IMR-90 (cell line): ENCODE measurements around the gene CFAP69. TPM values are rescaled to one million over a fixed set of nuclear protein-coding genes. Genes with fewer than 3 reads are reported as not detected.

Experiments
- ATAC-seq: fragments of 200-7000 bp; cut with Tn5 transposase; 2 replicates; pipeline ENCODE4 v1.9.1; 2020; ENCODE audit warnings: low read depth, mild to moderate bottlenecking, moderate library complexity
- BruUV-seq: library from RNA; stranded (reverse); fragments of 400-500 nt; replicated peaks from 2 replicates; lab custom pipeline; 2021; lab: Mats Ljungman, UMichigan
- CTCF ChIA-PET: fragments of 300-600 bp; formaldehyde crosslinking; extraction: SDS; loops from one replicate; lab custom pipeline; 2021; ENCODE audit warnings: antibody characterized with exemption; lab: Yijun Ruan, JAX
- POLR2A ChIA-PET: fragments of 300-600 bp; sonication (Branson Sonifier 250); formaldehyde crosslinking; loops from one replicate; lab custom pipeline; 2022; ENCODE audit warnings: antibody characterized with exemption; ENCODE audit not compliant: unreplicated experiment; lab: Charles Lee
- DNase-seq: peaks from one replicate; pipeline ENCODE4 v3.0.0; 2013
- H2AFZ ChIP-seq: replicated peaks from 2 replicates; pipeline ENCODE3; 2013; ENCODE audit warnings: low read length, mild to moderate bottlenecking; ENCODE audit not compliant: poor library complexity
- H2AK5ac ChIP-seq: 2 replicates; pipeline ENCODE4 v1.6.1; 2013; ENCODE audit warnings: low read depth, low read length, inconsistent platforms
- H2AK9ac ChIP-seq: replicated peaks from 2 replicates; pipeline ENCODE3; 2013; ENCODE audit warnings: mild to moderate bottlenecking, low read depth, low read length, moderate library complexity; ENCODE audit not compliant: poor library complexity
- H2BK120ac ChIP-seq: 2 replicates; pipeline ENCODE4 v1.6.1; 2013; ENCODE audit warnings: low read depth, low read length, inconsistent platforms
- H2BK15ac ChIP-seq: 3 replicates; pipeline ENCODE4 v1.6.1; 2013; ENCODE audit warnings: low read depth, low read length, inconsistent platforms
- H2BK20ac ChIP-seq: 2 replicates; pipeline ENCODE4 v1.6.1; 2013; ENCODE audit warnings: low read depth, mild to moderate bottlenecking, inconsistent platforms, low read length, moderate library complexity
- H2BK5ac ChIP-seq: 2 replicates; pipeline ENCODE4 v1.6.1; 2013; ENCODE audit warnings: mild to moderate bottlenecking, low read depth, low read length, inconsistent platforms; ENCODE audit not compliant: poor library complexity, severe bottlenecking
- H3K14ac ChIP-seq: replicated peaks from 2 replicates; pipeline ENCODE4 v1.6.1; 2013; ENCODE audit warnings: low read depth, low read length, inconsistent platforms
- H3K18ac ChIP-seq: 2 replicates; pipeline ENCODE4 v1.6.1; 2013; ENCODE audit warnings: low read depth, low read length, control low read depth
- H3K23ac ChIP-seq: 2 replicates; pipeline ENCODE4 v1.6.1; 2013; ENCODE audit warnings: low read depth, low read length, inconsistent platforms
- H3K27ac ChIP-seq: 2 replicates; pipeline ENCODE4 v1.5.1; 2013; ENCODE audit warnings: mild to moderate bottlenecking, control low read depth, low read length; ENCODE audit not compliant: insufficient read depth
- H3K27me3 ChIP-seq: 2 replicates; pipeline ENCODE4 v1.6.1; 2013; ENCODE audit warnings: low read length; ENCODE audit not compliant: control insufficient read depth, insufficient read depth
- H3K36me3 ChIP-seq: 2 replicates; pipeline ENCODE4 v1.6.1; 2013; ENCODE audit warnings: low read length, mixed read lengths; ENCODE audit not compliant: control insufficient read depth, insufficient read depth
- H3K4ac ChIP-seq: 2 replicates; pipeline ENCODE4 v1.6.1; 2013; ENCODE audit warnings: low read depth, low read length, inconsistent platforms
- H3K4me1 ChIP-seq: 2 replicates; pipeline ENCODE4 v1.6.1; 2013; ENCODE audit warnings: low read length, mixed read lengths; ENCODE audit not compliant: control insufficient read depth, insufficient read depth
- H3K4me2 ChIP-seq: 2 replicates; pipeline ENCODE4 v1.6.1; 2013; ENCODE audit warnings: low read depth, mild to moderate bottlenecking, control low read depth, low read length, moderate library complexity
- H3K4me3 ChIP-seq: 2 replicates; pipeline ENCODE4 v1.5.1; 2013; ENCODE audit warnings: low read depth, mild to moderate bottlenecking, control low read depth, low read length, moderate library complexity; ENCODE audit not compliant: insufficient read depth
- H3K56ac ChIP-seq: 2 replicates; pipeline ENCODE4 v1.6.1; 2013; ENCODE audit warnings: low read length, inconsistent platforms; ENCODE audit not compliant: insufficient read depth; ENCODE audit errors: extremely low read depth
- H3K79me1 ChIP-seq, 2 experiments: 2 replicates each; pipeline ENCODE4 v1.6.1; 2013; ENCODE audit warnings: low read length in 2 of 2, inconsistent platforms in 1 of 2, low read depth in 1 of 2
- H3K9ac ChIP-seq: 2 replicates; pipeline ENCODE4 v1.6.1; 2013; ENCODE audit warnings: low read depth, low read length, control low read depth
- H3K9me1 ChIP-seq: 2 replicates; pipeline ENCODE4 v1.6.1; 2013; ENCODE audit warnings: low read length, inconsistent platforms; ENCODE audit not compliant: insufficient read depth
- H3K9me3 ChIP-seq: 2 replicates; pipeline ENCODE4 v1.6.1; 2013; ENCODE audit warnings: low read length; ENCODE audit not compliant: control insufficient read depth, insufficient read depth
- H4K20me1 ChIP-seq: 2 replicates; pipeline ENCODE4 v1.6.1; 2013; ENCODE audit warnings: low read length, inconsistent platforms; ENCODE audit not compliant: insufficient read depth
- H4K5ac ChIP-seq: 2 replicates; pipeline ENCODE4 v1.6.1; 2013; ENCODE audit warnings: mild to moderate bottlenecking, low read depth, low read length, control low read depth
- H4K8ac ChIP-seq, 2 experiments: 2 replicates each; pipeline ENCODE4 v1.6.1; 2013; ENCODE audit warnings: low read depth in 2 of 2, low read length in 2 of 2, control low read depth in 1 of 2, inconsistent platforms in 1 of 2
- H4K91ac ChIP-seq: 2 replicates; pipeline ENCODE4 v1.6.1; 2013; ENCODE audit warnings: low read depth, low read length, inconsistent platforms; ENCODE audit not compliant: insufficient read depth
- BHLHE40 ChIP-seq: fragments of 150-350 bp; IDR thresholded peaks from 2 replicates; pipeline ENCODE4 v1.6.1; 2016; ENCODE audit warnings: mild to moderate bottlenecking, low read depth, low read length
- CTCF ChIP-seq: conservative IDR thresholded peaks from 2 replicates; pipeline ENCODE4 v1.5.1; 2012; ENCODE audit warnings: mild to moderate bottlenecking, low read depth, low read length, improper control_type of control experiment
- FOS ChIP-seq: fragments of 150-350 bp; IDR thresholded peaks from 2 replicates; pipeline ENCODE4 v1.6.1; 2016; ENCODE audit warnings: low read depth, low read length
- MAFK ChIP-seq: IDR thresholded peaks from 2 replicates; pipeline ENCODE4 v1.6.1; 2012; ENCODE audit warnings: low read depth, low read length, improper control_type of control experiment
- MAZ ChIP-seq: IDR thresholded peaks from 2 replicates; pipeline ENCODE4 v1.6.1; 2012; ENCODE audit warnings: low read depth, mild to moderate bottlenecking, low read length, improper control_type of control experiment, moderate library complexity, borderline replicate concordance
- MXI1 ChIP-seq: IDR thresholded peaks from 2 replicates; pipeline ENCODE4 v1.6.1; 2012; ENCODE audit warnings: low read depth, mild to moderate bottlenecking, low read length, moderate library complexity, borderline replicate concordance
- RAD21 ChIP-seq: IDR thresholded peaks from 2 replicates; pipeline ENCODE4 v1.6.1; 2012; ENCODE audit warnings: low read length, improper control_type of control experiment
- SMC3 ChIP-seq: fragments of 150-350 bp; IDR thresholded peaks from 2 replicates; pipeline ENCODE4 v1.6.1; 2016; ENCODE audit warnings: low read depth, mild to moderate bottlenecking, antibody characterized with exemption, low read length, moderate library complexity
- whole genome bisulfite sequencing, 2 experiments: methylation state at CpG; one replicate each; pipeline versions ENCODE4 v1.1.5 to v1.1.7; 2013; ENCODE audit warnings: missing lambda C conversion rate in 2 of 2; ENCODE audit not compliant: insufficient read length in 1 of 2; ENCODE audit errors: extremely low coverage in 2 of 2; 5-methylcytosine and 5-hydroxymethylcytosine counted together
- dilution Hi-C: fragments of 300-500 bp; cut with HindIII; formaldehyde crosslinking; loops from one replicate; pipeline ENCODE4 v1.14.3; 2018; ENCODE audit warnings: low sequenced_read_pairs; ENCODE audit not compliant: unreplicated experiment
- in situ Hi-C: fragments of 300-500 bp; cut with MboI; formaldehyde crosslinking; loops from 3 replicates; pipeline ENCODE4 v1.14.3; 2019; ENCODE audit warnings: low sequenced_read_pairs, inconsistent platforms, mixed read lengths
- intact Hi-C: fragments of 100-400 bp; cut with micrococcal nuclease; formaldehyde crosslinking; loops from 2 replicates; pipeline ENCODE4 v1.10.0; 2022
- polyA plus RNA-seq, 3 experiments: library from polyadenylated mRNA; depleted of rRNA; stranded (reverse); fragments of >200 nt; gene quantifications; 2 replicates each; pipeline ENCODE4 v1.2.3, GENCODE V29; 2012; ENCODE audit warnings: low replicate concordance in 1 of 3
- total RNA-seq: library from RNA; depleted of rRNA; stranded (reverse); fragments of >200 nt; gene quantifications from 2 replicates; pipeline ENCODE4 v1.2.3, GENCODE V29; 2012
- TF ChIP-seq, protein P1 (sequence below): fragments of 150-350 bp; IDR thresholded peaks from 2 replicates; pipeline ENCODE4 v1.6.1; 2017; ENCODE audit warnings: mild to moderate bottlenecking, antibody characterized with exemption, low read length, low read depth

The CFAP69 gene
- total and polyA plus RNA-seq, 2 of the 4 experiments (the other 2 are of a cell fraction) = 0.72 to 0.86 TPM

DNA sequence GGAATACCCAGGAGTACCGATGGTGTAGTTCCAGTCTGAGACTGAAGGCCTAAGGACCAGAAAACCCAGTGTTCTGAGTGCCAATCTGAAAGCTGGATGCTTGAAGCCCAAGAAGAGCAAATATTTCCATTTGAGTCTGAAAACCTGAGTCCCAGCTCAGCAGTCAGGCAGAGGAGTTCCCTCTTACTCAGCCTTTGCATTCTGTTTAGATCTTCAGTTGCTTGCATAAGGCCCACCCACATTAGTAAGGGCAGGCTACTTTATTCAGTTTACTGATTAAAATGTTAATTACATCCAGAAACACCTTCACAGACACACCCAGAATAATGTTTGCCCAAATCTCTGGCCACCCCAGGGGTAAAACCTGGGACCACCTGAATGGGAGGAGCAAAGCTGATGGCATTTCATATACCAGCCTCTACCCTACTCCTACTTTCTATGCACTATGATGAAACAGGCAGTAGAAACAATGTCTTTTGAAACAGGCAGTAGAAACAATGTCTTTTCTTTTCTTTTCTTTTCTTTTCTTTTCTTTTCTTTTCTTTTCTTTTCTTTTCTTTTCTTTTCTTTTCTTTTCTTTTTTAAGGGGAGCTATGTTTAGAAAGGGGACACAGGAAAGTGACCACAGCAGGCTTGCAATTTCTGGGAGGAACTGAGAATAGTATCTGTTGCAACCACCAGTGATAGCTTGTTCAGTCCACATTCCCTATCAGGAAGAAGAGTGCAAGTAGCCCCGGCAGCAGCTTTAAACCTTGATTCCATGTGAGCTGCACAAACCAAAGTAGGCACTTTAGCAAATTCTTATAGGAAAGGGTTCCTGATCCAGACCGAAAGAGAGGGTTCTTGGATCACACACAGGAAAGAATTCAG is 45.5 kb downstream of the CFAP69 start (continued):
- no peak for TF ChIP-seq RAD21

- Histone ChIP-seq H3K18ac (no peak overlapping the region), H2AK9ac (no peak overlapping the region), H3K36me3 (no peaks in the 10 kb centered on the region), H2BK120ac (no peak overlapping the region), H3K4ac (no peak overlapping the region), H3K27me3 (no peaks in the 10 kb centered on the region), H3K9ac (no peak overlapping the region), H4K91ac (no peak overlapping the region), H2AFZ (no peak overlapping the region), H2BK5ac (no peak overlapping the region), H2BK20ac (no peak overlapping the region), H3K9me3 (no peaks in the 10 kb centered on the region), H3K27ac (no peak overlapping the region), H3K23ac (no peak overlapping the region), H3K4me2 (no peak overlapping the region), H3K4me3 (no peak overlapping the region), H3K79me1 (no peaks in the 10 kb centered on the region), H3K9me1 (no peaks in the 10 kb centered on the region), H3K56ac (no peak overlapping the region), H3K14ac (no peak overlapping the region), H3K4me1 (no peaks in the 10 kb centered on the region), H4K5ac (no peak overlapping the region), H2BK15ac (no peak overlapping the region), H2AK5ac (no peak overlapping the region), H4K20me1 (no peaks in the 10 kb centered on the region), H4K8ac (no peak overlapping the region)
- intact Hi-C loops (loop anchor here (1.0 kb wide), 1 partner anchor 144 kb away; the partner anchor contains the start of gene STEAP1), in situ Hi-C loops (no loop called here), dilution Hi-C loops (no loop called here)
- peak; percentile 75 for DNase-seq
- ATAC-seq = peak; percentile 96
- peak; percentile 51 for TF ChIP-seq MAFK
- peak; percentile 65 for TF ChIP-seq RAD21
- TF ChIP-seq BHLHE40 = no peak
- TF ChIP-seq, protein P1, sequence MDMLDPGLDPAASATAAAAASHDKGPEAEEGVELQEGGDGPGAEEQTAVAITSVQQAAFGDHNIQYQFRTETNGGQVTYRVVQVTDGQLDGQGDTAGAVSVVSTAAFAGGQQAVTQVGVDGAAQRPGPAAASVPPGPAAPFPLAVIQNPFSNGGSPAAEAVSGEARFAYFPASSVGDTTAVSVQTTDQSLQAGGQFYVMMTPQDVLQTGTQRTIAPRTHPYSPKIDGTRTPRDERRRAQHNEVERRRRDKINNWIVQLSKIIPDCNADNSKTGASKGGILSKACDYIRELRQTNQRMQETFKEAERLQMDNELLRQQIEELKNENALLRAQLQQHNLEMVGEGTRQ = no peak
- peak; percentile 67 for TF ChIP-seq CTCF
- TF ChIP-seq SMC3 = peak; percentile 44
- no peak for TF ChIP-seq FOS
- TF ChIP-seq MAZ = no peak
- TF ChIP-seq MXI1 = no peak
- no TSS peak for BruUV-seq
- ChIA-PET CTCF (interaction anchor here (0.6 to 1.6 kb wide), 7 partner anchors 9 to 144 kb away, joined by 3 to 5 read pairs (median 4); partner anchors contain the start of gene STEAP1), POLR2A (no interaction called here)
- WGBS, 2 experiments = no CpG with 5 or more reads among the region's 5 CpGs
Measured at GRCh38 chr7:90298145-90299038, 53.4 kb downstream of the CFAP69 start.
